Skin of body (tissue), 2 donors: ENCODE data around the gene COL5A1. TPM values are rescaled to one million over a fixed set of nuclear protein-coding genes. Genes with fewer than 3 reads are reported as not detected.
"Not testable (repeated sequence)": the region's sequence is repeated elsewhere in the genome, so short reads cannot be mapped to it uniquely, and the experiment has no call there.

ENCODE experiments used
- DNase-seq: peaks from one replicate; lab custom pipeline; 2025; lab: John Stamatoyannopoulos, UW
- total RNA-seq: library from RNA; depleted of rRNA; stranded (reverse); fragments of >200 nt; gene quantifications from one replicate; pipeline ENCODE4 v1.2.3, GENCODE V29; 2014

COL5A1 gene
- total RNA-seq, 1 donor from 2014 or later: 349 TPM

DNA sequence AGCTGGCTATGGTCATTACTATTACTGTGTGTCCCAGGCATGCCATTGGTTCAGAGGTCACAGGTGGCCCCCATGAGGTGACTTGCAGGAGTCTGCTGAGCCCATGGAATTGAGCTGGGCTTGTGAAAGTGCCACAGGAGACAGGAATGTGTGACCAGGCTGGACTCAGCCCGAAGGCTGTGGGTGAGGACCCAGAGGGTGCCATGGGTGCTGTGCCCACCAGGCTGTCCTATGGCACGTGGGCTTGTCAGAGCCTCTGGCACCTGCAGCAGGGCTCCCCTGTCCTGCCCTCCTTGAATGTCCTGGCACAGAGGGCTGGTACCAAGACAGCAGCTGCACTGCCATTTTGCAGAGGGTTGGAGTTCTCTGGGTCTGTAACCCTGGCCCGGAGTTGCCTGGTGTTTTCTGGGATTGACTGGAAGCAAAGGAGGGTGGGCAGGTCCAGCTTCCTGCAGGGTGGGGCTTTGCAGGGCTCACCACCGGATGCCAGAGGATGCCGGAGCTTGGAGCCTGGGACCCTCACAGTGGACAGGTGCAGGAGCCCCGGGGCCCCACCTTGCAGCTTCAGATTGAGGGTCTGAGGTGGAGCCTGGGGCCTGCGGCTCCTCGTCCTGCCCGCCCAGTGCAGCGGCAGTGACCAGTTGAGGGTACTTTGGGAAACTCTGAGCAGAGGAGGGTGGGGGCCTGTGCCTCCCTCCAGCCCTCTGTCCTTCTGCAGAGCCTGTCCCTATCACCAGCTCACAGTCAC is 14.2 kb downstream of the COL5A1 start:
- no peak for DNase-seq

DNA sequence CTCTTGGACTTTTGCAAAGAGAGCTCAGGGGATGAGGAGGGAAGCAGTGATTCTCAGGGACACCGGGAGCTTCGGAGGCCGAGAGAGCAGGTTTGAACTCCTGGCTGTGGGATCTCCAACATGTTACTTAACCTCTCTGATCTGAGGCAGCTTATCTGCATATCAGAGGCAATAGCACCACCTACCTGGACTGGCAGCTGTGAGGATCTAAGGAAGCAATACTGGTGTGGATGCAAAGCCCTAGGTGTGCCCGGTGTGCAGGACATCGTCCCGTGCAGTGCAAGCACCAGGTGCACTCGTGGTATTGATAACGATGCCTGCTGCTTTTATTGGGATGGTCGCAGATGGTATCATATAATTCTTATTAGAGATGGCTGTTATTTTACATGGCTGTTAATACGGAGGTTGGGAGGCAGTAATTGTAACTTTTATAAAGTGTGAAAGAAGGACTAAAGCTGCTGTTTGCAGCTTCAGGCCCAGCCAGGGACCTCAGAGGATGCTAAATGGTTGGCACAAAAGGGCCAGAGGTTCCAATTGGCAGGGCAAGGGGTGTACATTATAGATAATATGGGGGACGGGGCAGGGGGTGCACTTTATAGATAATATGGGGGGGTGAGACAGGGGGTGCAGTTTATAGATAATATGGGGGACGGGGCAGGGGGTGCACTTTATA is 14.9 kb downstream of the COL5A1 start:
- DNase-seq: no peak

DNA sequence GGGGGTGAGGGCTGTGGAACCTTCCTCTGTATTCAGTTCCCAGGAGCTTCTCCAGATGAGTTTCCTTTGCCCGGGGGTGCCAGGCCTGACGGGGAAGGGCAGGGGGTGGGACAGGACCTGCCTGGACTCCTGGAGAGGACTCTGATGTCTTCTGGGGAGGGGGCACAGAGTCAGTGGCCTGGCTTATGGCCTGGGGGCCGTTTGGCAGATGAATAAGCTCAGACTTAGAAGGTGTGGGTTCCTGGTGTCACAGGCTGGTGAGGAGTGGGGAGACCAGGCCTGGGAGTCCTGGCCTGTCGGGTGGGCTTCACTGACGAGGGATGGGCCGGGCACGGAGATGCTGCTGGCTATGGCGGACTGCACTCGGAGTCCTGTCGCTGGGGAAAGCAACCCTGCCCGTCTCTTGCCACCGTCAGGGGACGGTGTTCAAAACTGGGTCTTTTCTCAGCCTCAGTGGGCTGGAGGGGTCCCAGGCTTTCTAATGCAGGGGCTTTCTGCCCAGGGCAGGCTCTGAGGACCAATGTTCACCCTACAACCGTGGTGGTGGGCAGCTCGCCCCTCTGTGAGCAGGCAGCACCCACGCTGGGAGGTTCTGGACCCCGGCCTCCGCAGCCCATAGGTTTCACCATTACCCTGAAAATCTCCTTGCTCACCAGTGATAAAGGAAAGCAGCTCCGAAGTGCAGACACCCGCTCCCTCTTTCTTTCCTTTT is 16.2 kb downstream of the COL5A1 start:
- DNase-seq: no peak

DNA sequence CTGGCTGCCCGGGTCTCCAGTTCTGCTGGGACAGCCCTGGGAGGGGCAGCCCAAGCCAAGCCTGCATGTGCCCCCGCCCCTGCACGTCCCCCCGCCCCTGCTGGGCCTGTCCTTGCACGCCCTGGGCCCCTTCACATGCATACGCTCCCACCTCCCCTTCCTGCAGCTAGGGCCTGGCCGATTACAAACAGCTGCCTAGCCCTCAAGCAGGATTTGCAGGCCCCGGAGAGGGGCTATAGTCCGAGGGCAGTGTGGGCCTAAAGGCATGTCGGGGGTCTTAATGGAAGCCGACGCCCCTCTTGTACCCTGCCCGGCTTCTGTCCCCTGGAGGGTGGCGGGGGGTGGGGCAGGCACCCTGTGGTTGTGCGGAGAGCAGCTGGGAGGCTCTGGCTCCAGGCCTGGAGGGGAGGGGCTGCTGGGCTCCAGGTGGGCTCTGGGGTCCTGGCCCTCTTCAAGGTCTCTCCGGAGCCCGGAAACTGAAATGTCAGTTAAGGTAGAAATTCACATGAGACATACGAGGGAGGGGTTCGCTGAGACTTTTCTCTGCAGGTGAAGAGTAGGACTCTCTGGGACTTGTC is 16.9 kb downstream of the COL5A1 start:
- DNase-seq: no peak

DNA sequence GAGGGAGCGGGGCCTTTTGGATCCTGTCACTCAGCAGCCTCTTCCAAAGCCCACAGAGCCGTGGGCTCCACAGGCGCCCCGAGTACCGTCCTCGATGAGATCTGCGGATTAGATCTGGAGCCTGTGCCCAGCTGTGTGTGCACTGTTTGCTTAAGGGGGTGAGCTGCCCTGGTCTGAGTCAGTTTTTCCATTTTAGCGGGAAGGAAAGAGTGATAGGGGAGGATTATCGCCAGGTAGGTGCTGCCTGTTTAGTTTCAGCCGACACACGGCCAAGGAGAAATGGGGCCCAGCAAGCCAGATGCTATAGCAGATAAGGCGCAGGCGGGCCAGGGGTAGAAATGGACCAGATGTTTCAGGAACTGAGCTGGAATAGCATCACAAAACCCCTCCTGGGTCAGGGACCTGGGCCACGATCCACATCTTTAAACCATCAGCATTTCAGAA is 18.1 kb downstream of the COL5A1 start:
- no peak for DNase-seq

DNA sequence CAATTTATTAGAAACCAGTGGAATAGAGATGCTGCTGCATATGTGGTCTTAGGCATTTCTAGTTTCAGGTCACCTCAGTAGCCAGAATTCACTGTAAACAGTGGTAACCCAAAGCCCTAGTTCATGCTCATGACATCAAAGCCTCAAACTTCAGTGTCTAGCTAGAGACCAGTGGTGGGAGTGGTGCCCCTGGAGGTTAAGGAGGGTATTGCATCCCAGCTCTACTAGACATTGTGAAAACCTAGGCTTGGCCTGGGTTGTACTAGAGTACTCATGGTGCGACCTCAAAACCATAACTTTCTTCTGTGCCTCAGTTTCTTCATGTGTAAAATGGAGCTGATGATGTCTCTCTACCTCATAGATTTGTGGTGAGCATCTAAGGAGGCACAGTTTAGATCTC is 18.8 kb downstream of the COL5A1 start:
- no peak for DNase-seq

DNA sequence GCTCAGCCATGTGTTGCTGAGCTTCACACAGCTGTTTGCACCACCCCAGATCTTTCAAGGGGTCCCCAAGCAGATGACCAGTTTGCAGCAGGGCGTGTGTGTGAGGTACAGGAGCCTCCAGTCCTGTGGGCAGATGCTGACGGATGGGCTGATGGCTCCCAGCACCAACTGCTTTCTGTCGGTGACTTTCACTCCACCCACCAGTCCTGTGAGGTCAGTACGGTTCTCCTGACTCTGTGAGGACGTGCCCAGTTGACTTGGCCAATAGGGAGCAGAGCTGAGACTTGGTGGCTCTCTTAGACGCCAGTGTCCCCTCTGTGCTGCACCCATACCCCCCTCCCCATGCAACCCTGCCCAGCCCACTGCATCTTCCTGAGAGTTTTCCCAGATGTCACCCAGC is 19.7 kb downstream of the COL5A1 start:
- DNase-seq: no peak

DNA sequence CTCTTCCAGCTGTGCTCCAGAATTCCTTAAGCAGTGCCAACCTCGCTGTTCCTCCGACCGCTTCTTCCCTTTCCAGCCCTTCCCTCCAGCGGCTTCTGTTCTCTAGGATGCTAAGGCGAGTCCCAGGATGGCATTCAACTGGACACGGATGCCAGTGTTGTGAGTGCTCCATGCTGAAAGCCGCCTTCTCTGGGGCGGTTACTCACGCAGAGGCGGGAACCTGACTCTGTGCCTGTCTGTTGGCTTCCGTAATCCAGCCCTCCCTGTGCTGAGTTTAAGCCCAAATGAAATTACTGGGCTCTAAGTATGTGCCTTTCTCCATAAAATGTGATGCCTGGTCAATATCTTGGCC is 20.2 kb downstream of the COL5A1 start:
- no peak for DNase-seq

DNA sequence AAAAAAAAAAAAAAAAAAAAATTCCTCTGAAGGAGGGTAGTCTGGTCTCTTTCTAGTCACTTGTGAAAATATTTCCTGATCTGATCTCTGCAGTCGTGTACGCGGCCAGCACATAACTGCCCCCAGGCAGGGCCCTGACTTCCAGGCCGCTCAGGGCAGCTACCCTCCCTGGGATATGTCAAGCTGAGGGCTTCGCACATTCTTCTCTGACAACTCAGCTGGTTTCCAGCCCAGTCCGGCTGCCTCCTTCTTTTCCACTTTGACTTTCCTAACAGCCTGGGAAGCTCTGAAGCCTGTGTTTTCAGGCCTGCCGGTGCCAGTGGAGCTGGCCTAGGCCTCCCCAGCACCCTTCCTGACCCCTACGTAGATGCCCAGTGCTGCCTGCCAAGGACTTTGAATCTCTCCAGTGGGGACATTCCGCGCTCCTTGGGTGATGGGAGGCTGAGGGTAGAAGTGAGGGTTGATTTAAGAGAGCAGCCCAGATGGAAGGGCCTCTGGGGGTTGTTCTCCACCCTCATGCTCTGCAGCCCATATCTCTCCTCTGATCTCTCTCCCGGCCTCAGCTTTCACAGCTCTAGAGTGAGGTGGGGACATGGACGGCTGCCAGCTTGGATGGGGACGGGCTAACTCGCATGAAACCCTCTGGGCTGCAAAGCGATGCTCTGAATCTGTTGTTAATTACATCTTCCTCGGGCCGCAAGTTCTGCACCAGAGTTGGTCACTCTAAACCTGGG is 20.7 kb downstream of the COL5A1 start:
- peak; percentile 87 for DNase-seq

DNA sequence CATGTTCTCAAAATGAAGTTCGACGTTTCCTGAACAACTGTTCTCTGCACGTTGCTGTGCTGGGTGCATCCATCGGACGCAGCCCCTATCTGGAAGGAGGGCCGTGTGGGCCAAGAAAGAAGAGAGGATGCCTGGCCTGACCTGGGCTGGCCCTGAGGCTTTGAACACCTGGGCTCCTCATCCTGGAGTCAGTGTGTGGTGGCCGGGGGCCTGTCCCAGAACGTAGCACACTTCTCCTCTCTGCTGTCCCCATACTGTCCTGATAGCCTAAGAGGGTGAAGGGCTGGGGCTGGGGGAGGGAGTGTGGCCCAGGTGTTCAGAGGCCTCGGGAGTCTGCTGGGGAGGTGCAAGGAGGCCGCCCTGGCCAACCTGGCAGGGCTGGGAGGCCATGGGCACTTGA is 21.5 kb downstream of the COL5A1 start:
- DNase-seq: no peak

DNA sequence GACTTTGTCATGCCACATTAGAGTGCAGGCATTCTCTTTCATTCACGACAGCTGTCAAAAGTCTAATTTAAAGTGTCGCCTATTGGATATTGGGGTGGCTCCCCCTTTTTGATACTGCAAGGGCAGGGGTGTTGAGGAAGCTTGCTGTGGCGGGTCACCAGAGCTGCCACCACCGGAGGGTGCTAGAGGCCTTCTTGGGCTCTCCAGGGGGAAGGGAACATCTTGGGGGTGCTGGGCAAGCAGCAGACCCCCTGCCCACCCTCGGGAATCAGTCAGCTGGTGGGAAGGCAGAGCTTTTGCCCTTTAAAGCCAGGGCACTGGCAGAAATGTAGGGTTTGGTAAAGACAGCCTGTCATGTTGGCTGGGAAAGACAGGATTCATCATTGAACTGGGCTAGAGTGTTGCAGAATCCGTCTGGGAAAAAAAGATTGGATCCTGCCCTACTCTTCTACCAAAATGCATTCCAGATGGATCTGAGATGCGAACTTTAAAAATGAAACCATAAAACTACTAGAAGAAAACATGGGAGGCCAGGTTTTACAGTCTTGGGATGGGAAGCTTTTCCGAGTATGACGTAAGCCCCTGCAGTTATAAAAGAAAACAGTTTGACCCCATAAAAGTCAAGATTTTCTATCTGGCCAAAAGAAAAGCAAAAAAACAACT is 22.3 kb downstream of the COL5A1 start:
- peak; percentile 58 for DNase-seq

DNA sequence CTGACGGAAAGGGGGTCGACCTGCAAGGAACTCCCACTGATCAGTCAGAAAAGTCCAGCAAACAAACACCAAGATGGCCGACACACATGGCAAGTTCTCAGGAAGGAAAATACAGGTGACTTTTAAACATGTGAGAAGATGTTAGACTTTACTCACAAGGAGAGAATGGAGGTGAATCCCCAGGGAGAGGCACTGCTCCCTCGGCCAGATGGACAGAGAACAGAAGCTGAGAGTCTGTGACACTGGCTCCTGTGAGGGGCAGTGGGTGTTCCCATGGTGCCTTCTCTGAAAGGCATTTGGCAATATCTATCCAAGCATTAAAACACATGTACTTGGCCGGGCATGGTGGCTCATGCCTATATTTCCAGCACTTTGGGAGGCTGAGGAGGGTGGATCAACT is 22.8 kb downstream of the COL5A1 start:
- DNase-seq: no peak

DNA sequence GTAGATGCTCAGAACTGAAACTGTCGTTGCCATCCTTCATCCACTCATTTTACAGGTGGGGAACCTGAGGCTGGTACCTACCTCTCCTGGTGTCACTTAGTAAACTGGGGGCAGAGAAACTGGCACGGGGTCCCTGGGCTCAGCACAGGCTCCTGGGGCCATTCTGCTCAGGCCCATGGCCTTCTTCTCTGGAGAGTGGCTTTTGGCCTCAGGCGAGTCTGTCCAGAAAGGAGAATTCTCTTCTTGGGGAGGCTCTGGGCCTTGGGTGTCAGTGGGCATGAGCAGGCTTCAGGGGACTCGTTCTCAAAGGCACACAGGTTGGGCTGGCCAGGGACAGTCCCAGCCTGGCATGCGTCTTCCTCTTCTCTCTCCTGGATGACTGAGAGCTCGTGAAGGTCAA is 24.6 kb downstream of the COL5A1 start:
- no peak for DNase-seq

DNA sequence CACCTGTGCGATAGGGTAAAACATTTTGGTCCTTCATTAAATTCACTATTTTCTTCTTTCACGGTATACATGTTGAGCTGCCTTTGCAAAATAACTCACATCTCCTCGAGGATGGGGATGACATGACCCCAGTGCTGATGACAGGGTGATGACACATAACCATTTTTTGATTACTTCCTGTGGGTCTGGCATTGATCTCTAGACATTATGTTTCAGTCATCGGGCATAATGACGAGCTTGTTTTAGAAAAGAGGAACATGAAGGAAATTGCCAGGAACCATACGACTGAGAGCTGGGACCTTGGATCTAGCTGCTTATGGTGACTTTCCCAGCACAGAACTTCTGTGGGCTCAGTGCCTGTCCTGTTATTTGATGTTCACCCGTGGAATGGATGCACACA is 25.2 kb downstream of the COL5A1 start:
- DNase-seq: no peak

DNA sequence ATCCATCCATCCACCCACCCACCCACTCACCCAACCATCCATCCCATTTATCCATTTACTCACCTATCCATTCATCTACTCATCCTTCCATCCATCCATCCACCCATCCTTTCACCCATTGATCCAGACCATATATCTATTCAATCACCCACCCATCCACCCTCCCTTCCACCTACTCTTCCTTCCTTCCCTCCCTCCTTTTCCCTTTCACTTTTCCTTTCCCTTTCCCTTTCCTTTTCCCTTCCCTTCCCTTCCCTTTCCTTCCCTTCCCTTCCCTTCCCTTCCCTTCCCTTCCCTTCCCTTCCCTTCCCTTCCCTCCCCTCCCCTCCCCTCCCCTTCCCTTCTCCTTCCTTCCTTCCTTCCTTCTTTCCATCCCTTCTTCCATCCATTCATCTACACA is 27.4 kb downstream of the COL5A1 start:
- not testable (repeated sequence) for DNase-seq

DNA sequence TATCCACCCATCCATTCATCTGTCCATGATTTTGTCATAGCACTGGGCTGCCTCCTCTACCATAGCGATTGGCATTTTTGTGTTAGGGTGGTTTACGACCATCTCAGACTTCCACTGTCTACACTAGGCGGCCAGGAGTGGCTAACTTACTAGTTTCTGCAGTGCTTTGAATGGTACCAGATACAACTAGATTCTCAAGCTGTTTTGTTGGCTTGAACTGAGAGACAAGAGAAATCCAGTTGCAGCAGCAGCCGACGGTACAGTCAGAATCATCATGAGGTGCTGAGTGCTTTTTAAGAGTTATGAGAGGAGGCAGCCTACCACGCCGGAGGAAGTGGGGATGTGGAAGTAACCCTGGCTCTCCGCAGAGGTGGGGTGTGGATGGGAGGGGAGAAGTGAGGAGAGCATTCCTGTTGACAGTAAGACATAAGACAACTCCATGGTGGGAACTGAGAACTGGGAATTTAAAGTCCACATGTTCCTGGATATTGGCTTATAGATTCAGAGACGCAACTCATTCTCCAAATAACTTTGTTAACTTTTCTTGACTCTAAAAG is 27.9 kb downstream of the COL5A1 start:
- peak; percentile 61 for DNase-seq

DNA sequence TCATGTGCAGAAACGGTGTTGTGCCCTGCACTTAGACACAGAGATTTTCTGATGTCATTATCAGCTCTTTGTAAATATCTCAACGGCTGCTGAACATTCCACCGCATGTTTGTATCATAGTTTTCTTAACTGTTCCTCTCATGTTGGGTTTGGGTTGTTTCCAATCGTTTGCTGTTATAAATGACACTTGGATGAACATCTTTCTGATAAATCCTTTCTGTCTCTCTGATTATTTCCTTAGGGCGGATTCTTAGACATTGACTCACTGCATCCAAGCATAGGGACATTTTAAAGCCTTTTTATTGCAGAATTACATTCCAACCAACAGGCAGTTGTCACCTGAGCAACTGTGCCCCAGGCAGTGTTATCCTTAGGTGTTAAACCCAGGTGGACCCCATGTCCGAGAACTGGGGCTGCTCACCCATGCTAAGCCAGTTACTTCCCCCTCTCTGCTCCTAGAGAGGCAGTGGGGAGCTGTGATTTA is 28.5 kb downstream of the COL5A1 start:
- peak; percentile 61 for DNase-seq

DNA sequence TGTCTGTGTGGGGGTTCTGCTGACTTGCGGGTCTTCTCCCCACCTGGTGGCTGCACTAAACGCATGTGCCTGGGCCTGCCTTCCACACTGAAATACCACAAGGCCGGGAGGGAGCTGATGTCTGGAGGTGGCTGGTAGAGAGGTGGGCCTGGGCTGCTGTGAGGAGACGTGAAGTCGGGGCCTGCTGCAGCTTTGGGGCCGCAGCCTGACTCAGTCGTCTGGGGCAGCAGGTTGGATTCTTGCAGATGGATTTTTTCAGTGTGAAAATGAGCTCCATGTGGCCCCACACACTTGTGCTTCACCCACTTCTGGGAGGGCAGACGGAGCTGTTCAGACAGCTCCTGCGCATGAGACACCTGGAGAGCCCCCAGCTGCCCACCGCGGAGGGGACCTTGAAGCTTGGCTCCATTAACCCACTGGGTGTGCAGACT is 29.3 kb downstream of the COL5A1 start:
- no peak for DNase-seq

DNA sequence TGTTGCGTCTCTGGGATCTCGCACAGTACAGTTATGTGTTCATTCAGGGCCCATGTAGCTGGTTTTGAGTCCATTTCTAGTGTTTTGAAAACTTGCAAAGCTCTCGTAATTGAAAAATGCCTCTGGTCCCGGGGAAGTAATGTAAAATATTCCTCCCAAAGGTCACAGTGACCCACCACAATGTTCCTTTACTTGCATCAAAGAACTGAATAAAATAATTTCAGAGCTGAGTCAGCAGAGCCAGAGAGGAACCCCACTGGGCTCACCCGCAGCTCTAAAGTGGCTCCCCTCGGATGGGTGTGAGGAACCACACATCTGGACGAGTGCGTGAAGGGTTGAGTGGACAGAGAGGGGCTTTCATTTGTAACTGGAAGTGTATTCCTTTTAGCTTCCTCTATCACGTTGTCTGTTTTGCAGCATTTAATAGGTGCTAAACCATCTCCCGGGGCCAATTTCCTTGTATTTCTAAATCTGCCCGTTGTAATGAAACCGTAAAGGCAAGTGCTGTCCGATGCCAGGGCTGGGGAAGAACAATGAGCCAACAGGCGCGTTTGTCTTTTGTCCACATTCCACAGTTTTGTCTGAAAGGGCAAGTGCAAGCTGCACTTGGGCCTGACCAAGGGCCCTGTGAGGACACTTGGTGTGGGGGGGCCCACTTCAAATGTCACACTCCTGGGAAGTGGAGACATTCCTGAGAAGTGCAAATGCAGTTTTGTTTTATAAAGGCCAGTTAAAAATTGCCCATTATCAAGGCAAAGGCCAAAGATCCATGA is 29.9 kb downstream of the COL5A1 start:
- no peak for DNase-seq

DNA sequence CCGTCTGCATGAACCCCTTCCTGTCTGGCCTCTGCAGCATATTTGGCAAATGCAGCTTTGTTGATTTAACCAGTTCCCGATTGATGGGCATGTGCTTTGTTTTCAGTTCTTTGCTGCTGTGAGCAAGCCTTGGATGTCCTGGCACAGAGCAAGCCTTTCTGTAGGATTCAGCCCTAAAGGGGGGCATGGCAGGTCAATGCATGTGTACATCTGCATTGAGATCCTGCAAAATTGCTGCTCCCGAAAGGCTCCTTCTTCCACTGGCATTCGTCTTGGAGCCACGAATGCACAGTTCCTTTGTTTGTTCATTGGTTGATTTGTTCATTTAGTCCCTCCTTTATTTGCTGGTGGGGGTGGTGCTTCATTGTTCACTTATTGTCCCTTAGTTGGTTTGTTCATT is 34.8 kb downstream of the COL5A1 start:
- DNase-seq: no peak
